CD8-positive, alpha-beta memory T cell (primary cell): ENCODE measurements around the gene NSUN4. TPM values are rescaled to one million over a fixed set of nuclear protein-coding genes. Genes with fewer than 3 reads are reported as not detected.
"Not testable (repeated sequence)": the region's sequence is repeated elsewhere in the genome, so short reads cannot be mapped to it uniquely, and the experiment has no call there.

Experiments used
- CTCF ChIA-PET: fragments of 350-600 bp; sonication (Branson Sonifier 250); formaldehyde crosslinking; loops from one replicate; lab custom pipeline; 2021; ENCODE audit warnings: antibody characterized with exemption; lab: Charles Lee
- POLR2A ChIA-PET: fragments of 350-600 bp; sonication (Branson Sonifier 250); formaldehyde crosslinking; loops from one replicate; lab custom pipeline; 2021; ENCODE audit warnings: antibody characterized with exemption; lab: Charles Lee
- DNase-seq, 5 donors: peaks; one replicate each; pipeline versions ENCODE4 v3.0.0 to v3.0.0-alpha.2; 2020 to 2022; ENCODE audit warnings: mixed read lengths in 1 of 5
- H3K27ac ChIP-seq: one replicate; pipeline ENCODE4 v1.7.0; 2013; ENCODE audit warnings: low read depth, mild to moderate bottlenecking, low read length, moderate library complexity
- H3K27me3 ChIP-seq: 2 replicates; pipeline ENCODE4 v1.7.0; 2013; ENCODE audit warnings: low read length, mild to moderate bottlenecking; ENCODE audit not compliant: insufficient read depth, poor library complexity, severe bottlenecking
- H3K36me3 ChIP-seq: 2 replicates; pipeline ENCODE4 v1.7.0; 2013; ENCODE audit warnings: mild to moderate bottlenecking, low read length, moderate library complexity; ENCODE audit not compliant: insufficient read depth
- H3K4me1 ChIP-seq: 2 replicates; pipeline ENCODE4 v1.7.0; 2013; ENCODE audit warnings: mild to moderate bottlenecking, low read length, moderate library complexity; ENCODE audit not compliant: insufficient read depth
- H3K4me3 ChIP-seq: 2 replicates; pipeline ENCODE4 v1.7.0; 2013; ENCODE audit warnings: mild to moderate bottlenecking, low read length
- H3K9me3 ChIP-seq: 2 replicates; pipeline ENCODE4 v1.7.0; 2013; ENCODE audit warnings: mild to moderate bottlenecking, low read length
- H3K27ac Mint-ChIP-seq, 8 donors: one replicate each; pipeline ENCODE4 v1.8.0; 2020 to 2021; ENCODE audit warnings: mixed read lengths in 8 of 8, mild to moderate bottlenecking in 6 of 8, inconsistent platforms in 3 of 8, moderate library complexity in 3 of 8
- H3K27me3 Mint-ChIP-seq, 2 donors: one replicate each; pipeline ENCODE4 v1.8.0; 2020 to 2021; ENCODE audit warnings: mixed read lengths in 2 of 2, mild to moderate bottlenecking in 1 of 2, moderate library complexity in 1 of 2
- H3K36me3 Mint-ChIP-seq, 3 donors: one replicate each; pipeline ENCODE4 v1.8.0; 2020 to 2021; ENCODE audit warnings: mixed read lengths in 3 of 3, inconsistent platforms in 1 of 3, mild to moderate bottlenecking in 1 of 3
- H3K4me1 Mint-ChIP-seq, 3 donors: one replicate each; pipeline ENCODE4 v1.8.0; 2020 to 2021; ENCODE audit warnings: mixed read lengths in 3 of 3, inconsistent platforms in 1 of 3, mild to moderate bottlenecking in 1 of 3
- H3K4me3 Mint-ChIP-seq, 7 donors: one replicate each; pipeline ENCODE4 v1.8.0; 2020 to 2021; ENCODE audit warnings: mixed read lengths in 7 of 7, mild to moderate bottlenecking in 6 of 7, moderate library complexity in 4 of 7, inconsistent platforms in 2 of 7
- H3K9me3 Mint-ChIP-seq, 5 donors: one replicate each; pipeline ENCODE4 v1.8.0; 2020 to 2022; ENCODE audit warnings: mixed read lengths in 5 of 5, mild to moderate bottlenecking in 3 of 5, moderate library complexity in 2 of 5, inconsistent platforms in 1 of 5
- polyA plus RNA-seq: library from polyadenylated mRNA; unstranded; fragments of 300-500 nt; fragmentation: Illumina TruSeq; gene quantifications from one replicate; pipeline ENCODE4 v1.2.3, GENCODE V29; 2021
- total RNA-seq, 2 experiments: library from RNA; stranded (reverse); gene quantifications; one replicate each; pipeline ENCODE4 v1.2.3, GENCODE V29; 2021

The NSUN4 gene
- total and polyA plus RNA-seq, 3 experiments from 2014 or later = 14.5 to 32.4 (median 29.5) TPM

DNA sequence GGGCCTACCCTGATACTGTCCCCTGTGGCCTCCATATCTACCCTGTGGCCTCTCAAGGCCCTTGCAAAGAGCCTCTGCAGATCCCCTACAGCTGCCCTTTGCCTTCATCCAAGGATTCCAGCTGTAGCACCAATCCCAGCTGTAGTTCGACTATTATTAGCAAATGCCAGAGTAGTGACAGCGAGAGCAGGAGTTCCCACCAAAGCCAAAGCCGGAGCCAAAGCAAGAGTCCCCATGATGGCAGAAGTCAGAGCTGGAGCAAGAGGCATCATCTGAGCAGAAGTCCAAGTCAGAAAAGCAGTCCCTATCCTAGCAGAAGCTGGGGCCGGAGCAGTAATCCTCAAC lies 2.7 kb downstream of the NSUN4 start:
- no peak for DNase-seq
- no peaks in the 10 kb centered on the region for H3K27me3 Mint-ChIP-seq
- Histone ChIP-seq H3K9me3 (no peaks in the 10 kb centered on the region), H3K27me3 (no peaks in the 10 kb centered on the region), H3K36me3 (peaks cover 4% of the 10 kb centered on the region), H3K27ac (no peak overlapping the region), H3K4me1 (peaks cover 14% of the 10 kb centered on the region), H3K4me3 (no peak overlapping the region)
- H3K4me3 Mint-ChIP-seq = peak overlapping the region in 2 of 7 donors; percentile 49 to 95
- H3K4me1 Mint-ChIP-seq = peaks cover 46 to 58% (median 50%) of the 10 kb centered on the region in 3 donors
- H3K9me3 Mint-ChIP-seq = no peaks in the 10 kb centered on the region
- peak overlapping the region in 6 of 8 donors; percentile 92 to 100 (median 99) for H3K27ac Mint-ChIP-seq
- POLR2A ChIA-PET = interaction anchor here (0.5 kb wide), 1 partner anchor 16 kb away, joined by 3 read pairs; no protein-coding TSS in a partner anchor
- CTCF ChIA-PET = no interaction called here
- H3K36me3 Mint-ChIP-seq = peaks cover 0 to 52% (median 5%) of the 10 kb centered on the region in 3 donors

DNA sequence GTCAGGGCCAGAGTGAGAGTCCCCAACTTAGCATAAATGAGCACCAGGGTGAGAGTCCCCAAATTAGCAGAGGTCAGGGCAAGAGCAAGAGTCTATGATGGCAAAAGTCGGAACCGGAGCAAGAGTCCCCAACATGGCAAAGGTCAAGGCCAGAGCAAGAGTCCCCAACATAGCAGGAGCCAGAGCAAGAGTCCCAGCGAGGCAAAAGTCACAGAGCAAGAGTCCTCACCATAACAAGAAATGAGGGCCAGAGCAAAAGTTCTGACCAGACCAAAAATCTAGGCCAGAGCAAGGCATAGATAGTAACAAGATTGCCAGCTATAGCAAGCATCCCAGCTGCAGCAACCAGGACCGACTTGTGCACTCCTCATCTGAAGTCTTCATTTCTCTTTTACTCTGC lies 3.1 kb downstream of the NSUN4 start:
- peak overlapping the region in 7 of 8 donors; percentile 34 to 100 (median 98) for H3K27ac Mint-ChIP-seq
- no peak overlapping the region for H3K4me3 Mint-ChIP-seq
- POLR2A ChIA-PET = no interaction called here
- Histone ChIP-seq H3K36me3 (peaks cover 4% of the 10 kb centered on the region), H3K27ac (no peak overlapping the region), H3K27me3 (no peaks in the 10 kb centered on the region), H3K4me3 (no peak overlapping the region), H3K4me1 (peaks cover 14% of the 10 kb centered on the region), H3K9me3 (no peaks in the 10 kb centered on the region)
- CTCF ChIA-PET = interaction anchor here (5.7 kb wide), 1 partner anchor 98 kb away, joined by 31 read pairs; the partner anchor contains the start of gene RAD54L
- DNase-seq = no peak
- H3K36me3 Mint-ChIP-seq = peaks cover 0 to 52% (median 5%) of the 10 kb centered on the region in 3 donors
- H3K4me1 Mint-ChIP-seq = peaks cover 46 to 58% (median 50%) of the 10 kb centered on the region in 3 donors
- H3K9me3 Mint-ChIP-seq = no peaks in the 10 kb centered on the region
- H3K27me3 Mint-ChIP-seq = no peaks in the 10 kb centered on the region

DNA sequence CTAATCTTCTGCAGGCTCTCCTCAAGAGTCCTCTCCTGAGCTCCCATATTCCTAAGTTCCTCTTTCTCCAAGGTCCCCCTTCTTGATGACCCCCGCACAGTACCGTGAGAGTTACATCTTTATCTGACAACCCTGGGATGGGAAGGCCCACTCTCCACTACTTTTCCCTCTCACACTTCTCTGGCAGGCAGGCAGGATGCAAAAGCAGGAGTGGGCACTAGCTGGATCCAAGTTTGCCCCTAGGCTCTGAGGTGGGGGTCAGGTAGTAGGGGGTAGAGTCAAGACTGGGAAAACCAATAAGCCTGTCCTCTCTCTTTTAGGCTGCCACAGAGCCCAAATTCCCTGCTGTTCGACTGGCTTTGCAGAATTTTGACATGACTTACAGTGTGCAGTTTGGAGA lies 3.9 kb downstream of the NSUN4 start:
- Histone ChIP-seq H3K27me3 (no peaks in the 10 kb centered on the region), H3K27ac (no peak overlapping the region), H3K4me1 (peaks cover 12% of the 10 kb centered on the region), H3K4me3 (no peak overlapping the region), H3K36me3 (peaks cover 6% of the 10 kb centered on the region), H3K9me3 (no peaks in the 10 kb centered on the region)
- H3K27ac Mint-ChIP-seq = peak overlapping the region in 7 of 8 donors; percentile 58 to 100 (median 90)
- H3K9me3 Mint-ChIP-seq = no peaks in the 10 kb centered on the region
- no peaks in the 10 kb centered on the region for H3K27me3 Mint-ChIP-seq
- peaks cover under 1 to 55% (median 6%) of the 10 kb centered on the region in 3 donors for H3K36me3 Mint-ChIP-seq
- CTCF ChIA-PET = interaction anchor here (5.7 kb wide), 1 partner anchor 99 kb away, joined by 31 read pairs; the partner anchor contains the start of gene RAD54L
- DNase-seq = no peak
- H3K4me3 Mint-ChIP-seq = no peak overlapping the region
- peaks cover 45 to 57% (median 48%) of the 10 kb centered on the region in 3 donors for H3K4me1 Mint-ChIP-seq
- POLR2A ChIA-PET = no interaction called here

DNA sequence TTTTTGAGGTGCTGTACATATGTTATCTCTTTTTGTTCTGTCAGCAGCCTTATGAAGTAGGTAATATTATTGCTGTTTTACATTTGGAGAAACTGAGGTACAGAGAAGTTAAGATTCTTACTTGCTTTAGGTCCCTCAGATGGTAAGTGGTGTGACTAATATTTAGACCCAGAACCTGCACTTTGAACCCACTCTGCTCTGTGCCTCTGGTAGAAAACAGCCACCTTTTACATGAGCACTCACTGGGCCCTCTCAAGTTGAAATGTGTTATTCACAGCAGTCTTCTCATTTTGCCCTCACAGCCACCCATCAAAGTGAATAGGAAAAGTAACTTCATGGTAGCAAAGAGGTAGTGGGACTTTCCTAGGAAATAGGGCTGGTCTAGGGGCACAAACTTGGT lies 4.7 kb downstream of the NSUN4 start:
- Histone ChIP-seq H3K27me3 (no peaks in the 10 kb centered on the region), H3K36me3 (peaks cover 10% of the 10 kb centered on the region), H3K4me1 (peaks cover 9% of the 10 kb centered on the region), H3K4me3 (no peak overlapping the region), H3K27ac (no peak overlapping the region), H3K9me3 (no peaks in the 10 kb centered on the region)
- no peaks in the 10 kb centered on the region for H3K9me3 Mint-ChIP-seq
- DNase-seq = no peak
- no peak overlapping the region for H3K4me3 Mint-ChIP-seq
- ChIA-PET CTCF (interaction anchor here (1.1 to 5.7 kb wide), 2 partner anchors 42 to 100 kb away, joined by 5 to 31 read pairs; partner anchors contain the start of genes LRRC41, RAD54L and UQCRH), POLR2A (interaction anchor here (0.6 kb wide), 1 partner anchor 145 kb away, joined by 3 read pairs; no protein-coding TSS in a partner anchor)
- H3K36me3 Mint-ChIP-seq = peaks cover 3 to 61% (median 9%) of the 10 kb centered on the region in 3 donors
- peak overlapping the region in 6 of 8 donors; percentile 37 to 99 (median 60) for H3K27ac Mint-ChIP-seq
- peaks cover 40 to 52% (median 44%) of the 10 kb centered on the region in 3 donors for H3K4me1 Mint-ChIP-seq
- H3K27me3 Mint-ChIP-seq = no peaks in the 10 kb centered on the region

DNA sequence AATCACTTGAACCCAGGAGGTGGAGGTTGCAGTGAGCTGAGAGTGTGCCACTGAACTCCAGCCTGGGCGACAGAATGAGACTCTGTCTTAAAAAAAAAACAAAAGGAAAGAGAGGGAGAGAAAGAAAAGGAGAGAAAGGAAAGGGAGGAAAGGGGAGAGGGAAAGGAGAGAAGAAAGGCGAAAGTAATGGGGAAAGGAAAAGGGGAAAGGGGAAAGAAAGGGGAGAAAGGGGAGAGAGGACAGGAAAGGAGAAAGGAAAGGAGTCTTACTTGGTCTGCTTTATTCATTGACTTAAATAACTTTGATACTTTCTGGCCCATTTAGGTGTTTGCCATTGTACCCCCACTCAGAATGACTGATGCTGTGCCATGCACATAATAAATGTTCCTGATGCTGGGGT lies 11.8 kb downstream of the NSUN4 start:
- CTCF ChIA-PET = no interaction called here
- Mint-ChIP-seq H3K27me3 (no peaks in the 10 kb centered on the region), H3K27ac (peak overlapping the region in 1 of 8 donors; percentile 34), H3K4me3 (no peak overlapping the region), H3K36me3 (peaks cover 3 to 67% (median 15%) of the 10 kb centered on the region in 3 donors), H3K9me3 (no peaks in the 10 kb centered on the region), H3K4me1 (peaks cover 5 to 7% (median 6%) of the 10 kb centered on the region in 3 donors)
- no peaks in the 10 kb centered on the region for H3K4me1 ChIP-seq
- H3K9me3 ChIP-seq = no peaks in the 10 kb centered on the region
- H3K27ac ChIP-seq = no peak overlapping the region
- POLR2A ChIA-PET = no interaction called here
- H3K36me3 ChIP-seq = peaks cover 27% of the 10 kb centered on the region
- DNase-seq = no peak
- H3K27me3 ChIP-seq = no peaks in the 10 kb centered on the region
- H3K4me3 ChIP-seq = no peak overlapping the region

DNA sequence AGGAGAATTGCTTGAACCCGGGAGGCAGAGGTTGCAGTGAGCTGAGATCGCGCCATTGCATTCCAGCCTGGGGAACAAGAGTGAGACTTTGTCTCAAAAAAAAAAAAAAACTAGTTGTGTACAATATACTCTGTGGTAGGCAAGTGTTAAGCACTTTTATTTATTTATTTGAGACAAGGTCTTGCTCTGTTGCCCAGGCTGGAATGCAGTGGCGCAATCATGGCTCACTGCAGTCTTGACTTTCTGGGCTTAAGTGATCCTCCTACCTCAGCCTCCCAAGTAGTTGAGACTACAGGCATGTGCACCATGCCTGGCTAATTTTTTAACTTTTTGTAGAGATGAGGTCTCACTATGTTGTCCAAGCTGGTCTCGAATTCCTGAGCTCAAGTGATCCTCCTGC lies 15.3 kb downstream of the NSUN4 start:
- not testable (repeated sequence) for H3K27me3 ChIP-seq, H3K27me3 Mint-ChIP-seq, H3K4me1 ChIP-seq, H3K9me3 Mint-ChIP-seq, DNase-seq, H3K27ac ChIP-seq, H3K9me3 ChIP-seq, H3K4me1 Mint-ChIP-seq, H3K4me3 ChIP-seq, H3K4me3 Mint-ChIP-seq
- Mint-ChIP-seq H3K36me3 (peaks cover 5 to 64% (median 14%) of the 10 kb centered on the region in 3 donors), H3K27ac (peak overlapping the region in 1 of 8 donors; percentile 41)
- CTCF ChIA-PET = interaction anchor here (0.7 kb wide), 1 partner anchor 8 kb away, joined by 3 read pairs; no protein-coding TSS in a partner anchor
- peaks cover 17% of the 10 kb centered on the region for H3K36me3 ChIP-seq
- POLR2A ChIA-PET = interaction anchor here (0.6 kb wide), 1 partner anchor 65 kb away, joined by 5 read pairs; no protein-coding TSS in a partner anchor

DNA sequence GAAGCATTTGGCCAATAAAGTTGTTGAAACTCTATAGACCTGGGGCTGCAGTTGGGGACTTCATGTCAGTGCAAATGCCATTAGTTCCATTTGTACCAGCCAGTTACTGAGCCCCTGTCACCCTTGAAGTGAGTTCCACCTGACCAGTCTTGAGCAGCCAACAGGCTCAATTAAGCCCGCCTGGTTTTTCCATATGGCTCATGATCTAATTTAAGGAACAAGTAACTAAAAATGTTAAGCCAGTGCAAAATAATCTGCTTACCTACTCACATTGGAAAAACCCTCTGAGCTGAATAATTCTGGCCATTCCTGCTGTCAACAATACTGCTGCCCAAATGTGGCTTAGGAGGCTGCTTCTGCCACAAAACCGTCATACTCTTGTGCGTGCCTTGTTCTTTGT lies 21.6 kb downstream of the NSUN4 start:
- DNase-seq = no peak
- H3K36me3 ChIP-seq = peaks cover 16% of the 10 kb centered on the region
- H3K4me3 ChIP-seq = no peak overlapping the region
- Mint-ChIP-seq H3K27me3 (no peaks in the 10 kb centered on the region), H3K9me3 (no peaks in the 10 kb centered on the region), H3K4me3 (no peak overlapping the region), H3K36me3 (peaks cover 9 to 72% (median 24%) of the 10 kb centered on the region in 3 donors), H3K4me1 (no peaks in the 10 kb centered on the region), H3K27ac (no peak overlapping the region)
- POLR2A ChIA-PET = interaction anchor here (0.8 kb wide), 1 partner anchor 115 kb away, joined by 3 read pairs; no protein-coding TSS in a partner anchor
- no peaks in the 10 kb centered on the region for H3K9me3 ChIP-seq
- CTCF ChIA-PET = no interaction called here
- H3K27ac ChIP-seq = no peak overlapping the region
- H3K4me1 ChIP-seq = no peaks in the 10 kb centered on the region
- no peaks in the 10 kb centered on the region for H3K27me3 ChIP-seq

DNA sequence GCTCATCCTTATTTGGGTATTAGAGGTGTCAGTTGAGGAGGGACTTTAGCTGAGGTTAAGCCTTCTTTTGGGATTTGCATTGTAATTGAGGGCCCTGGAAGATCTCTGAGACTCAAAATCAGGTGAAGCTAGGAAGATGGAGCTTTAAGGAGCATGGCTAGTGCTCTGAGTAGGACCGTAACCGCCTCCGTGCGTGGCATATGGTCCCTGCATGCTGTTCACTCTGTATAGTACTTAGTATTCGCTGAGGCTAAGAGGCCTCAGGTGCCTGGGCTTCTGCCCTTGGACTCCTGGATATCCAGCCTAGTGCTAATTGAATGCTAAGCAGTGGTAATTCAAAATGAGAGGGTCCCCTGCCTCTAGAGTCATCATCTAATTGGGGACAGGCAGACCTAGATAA lies 22.5 kb downstream of the NSUN4 start:
- Histone ChIP-seq H3K4me3 (no peak overlapping the region), H3K36me3 (peaks cover 16% of the 10 kb centered on the region), H3K4me1 (no peaks in the 10 kb centered on the region), H3K27me3 (no peaks in the 10 kb centered on the region), H3K27ac (no peak overlapping the region), H3K9me3 (no peaks in the 10 kb centered on the region)
- Mint-ChIP-seq H3K4me3 (no peak overlapping the region), H3K9me3 (no peaks in the 10 kb centered on the region), H3K36me3 (peaks cover 9 to 74% (median 23%) of the 10 kb centered on the region in 3 donors), H3K4me1 (no peaks in the 10 kb centered on the region), H3K27me3 (no peaks in the 10 kb centered on the region), H3K27ac (peak overlapping the region in 1 of 8 donors; percentile 81)
- no peak for DNase-seq
- POLR2A ChIA-PET = no interaction called here
- CTCF ChIA-PET = no interaction called here
